ENCODE data around the gene MPRIP.

MPRIP gene

DNA sequence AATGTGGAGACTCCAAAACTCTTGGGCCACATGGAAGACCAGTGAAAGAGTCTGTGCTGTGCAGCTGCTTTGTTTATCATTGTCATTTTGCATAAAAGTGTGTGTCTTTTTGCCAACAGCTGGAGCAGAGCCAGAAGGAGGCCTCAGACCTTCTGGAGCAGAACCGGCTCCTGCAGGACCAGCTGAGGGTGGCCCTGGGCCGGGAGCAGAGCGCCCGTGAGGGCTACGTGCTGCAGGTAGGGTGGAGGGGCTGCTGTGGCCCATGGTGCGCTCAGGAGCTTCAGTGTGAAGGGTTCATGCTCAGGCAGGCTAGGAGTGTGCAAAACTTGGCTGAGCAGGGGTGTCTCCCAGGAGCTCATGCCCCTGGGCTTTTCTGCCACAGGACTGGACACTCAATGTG is 118.9 kb downstream of the MPRIP start:
- TF ChIP-seq, protein P1, sequence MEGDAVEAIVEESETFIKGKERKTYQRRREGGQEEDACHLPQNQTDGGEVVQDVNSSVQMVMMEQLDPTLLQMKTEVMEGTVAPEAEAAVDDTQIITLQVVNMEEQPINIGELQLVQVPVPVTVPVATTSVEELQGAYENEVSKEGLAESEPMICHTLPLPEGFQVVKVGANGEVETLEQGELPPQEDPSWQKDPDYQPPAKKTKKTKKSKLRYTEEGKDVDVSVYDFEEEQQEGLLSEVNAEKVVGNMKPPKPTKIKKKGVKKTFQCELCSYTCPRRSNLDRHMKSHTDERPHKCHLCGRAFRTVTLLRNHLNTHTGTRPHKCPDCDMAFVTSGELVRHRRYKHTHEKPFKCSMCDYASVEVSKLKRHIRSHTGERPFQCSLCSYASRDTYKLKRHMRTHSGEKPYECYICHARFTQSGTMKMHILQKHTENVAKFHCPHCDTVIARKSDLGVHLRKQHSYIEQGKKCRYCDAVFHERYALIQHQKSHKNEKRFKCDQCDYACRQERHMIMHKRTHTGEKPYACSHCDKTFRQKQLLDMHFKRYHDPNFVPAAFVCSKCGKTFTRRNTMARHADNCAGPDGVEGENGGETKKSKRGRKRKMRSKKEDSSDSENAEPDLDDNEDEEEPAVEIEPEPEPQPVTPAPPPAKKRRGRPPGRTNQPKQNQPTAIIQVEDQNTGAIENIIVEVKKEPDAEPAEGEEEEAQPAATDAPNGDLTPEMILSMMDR (conservative IDR thresholded peaks at IDR 0.05; ENCODE audit: low read length) = no peak
- no peak overlapping the region for H3K4me3 ChIP-seq (ENCODE audit: low read length)
- DNase-seq (ENCODE audit: low read depth) = no peak

DNA sequence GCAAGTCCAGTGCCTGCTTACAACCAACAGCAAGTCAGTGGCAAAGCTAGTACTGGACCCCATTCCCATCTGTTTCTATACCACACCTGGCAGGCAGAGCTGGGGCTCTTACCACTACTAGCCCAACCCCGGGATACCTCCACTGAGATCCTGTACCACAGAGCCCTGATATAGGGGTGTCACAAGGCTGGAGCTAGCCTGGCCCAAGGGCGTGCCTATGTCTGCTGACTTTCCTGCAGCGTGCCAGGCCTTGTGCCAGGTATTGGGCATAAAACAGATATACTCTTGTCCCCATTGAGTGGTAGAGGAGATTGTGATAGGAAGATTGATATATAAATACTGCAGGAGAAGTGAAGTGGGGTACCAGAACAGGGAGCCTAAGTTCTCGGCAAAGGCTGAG is 119.5 kb downstream of the MPRIP start:
- no peak overlapping the region for H3K4me3 ChIP-seq (ENCODE audit: low read length)
- TF ChIP-seq, protein P1 (conservative IDR thresholded peaks at IDR 0.05; ENCODE audit: low read length) = no peak
- DNase-seq (ENCODE audit: low read depth) = no peak

DNA sequence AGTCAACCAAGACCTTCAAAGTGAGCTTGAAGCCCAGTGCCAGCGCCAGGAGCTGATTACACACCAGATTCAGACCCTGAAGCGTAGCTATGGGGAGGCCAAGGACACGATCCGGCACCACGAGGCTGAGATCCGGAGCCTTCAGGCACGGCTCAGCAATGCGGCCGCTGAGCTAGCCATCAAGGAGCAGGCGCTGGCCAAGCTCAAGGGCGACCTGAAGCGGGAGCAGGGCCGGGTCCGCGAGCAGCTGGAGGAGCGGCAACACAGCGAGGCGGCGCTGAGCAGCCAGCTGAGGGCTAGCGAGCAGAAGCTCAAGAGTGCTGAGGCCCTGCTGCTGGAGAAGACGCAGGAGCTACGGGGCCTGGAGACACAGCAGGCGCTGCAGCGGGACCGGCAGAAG is 121.9 kb downstream of the MPRIP start:
- DNase-seq (ENCODE audit: low read depth) = no peak
- TF ChIP-seq, protein P1 (conservative IDR thresholded peaks at IDR 0.05; ENCODE audit: low read length) = no peak
- no peak overlapping the region for H3K4me3 ChIP-seq (ENCODE audit: low read length)

DNA sequence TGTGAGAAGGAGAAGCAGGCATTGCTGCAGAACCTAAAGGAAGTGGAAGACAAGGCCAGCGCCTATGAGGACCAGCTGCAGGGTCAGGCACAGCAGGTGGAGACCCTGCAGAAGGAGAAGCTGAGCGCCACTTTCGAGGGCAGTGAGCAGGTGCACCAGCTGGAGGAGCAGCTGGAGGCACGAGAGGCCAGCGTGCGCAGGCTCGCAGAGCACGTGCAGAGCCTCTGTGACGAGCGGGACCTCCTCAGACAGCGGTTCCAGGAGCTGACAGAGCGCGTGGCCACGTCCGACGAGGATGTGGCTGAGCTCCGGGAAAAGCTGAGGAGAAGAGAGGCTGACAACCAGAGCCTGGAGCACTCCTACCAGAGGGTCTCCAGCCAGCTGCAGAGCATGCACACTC is 122.4 kb downstream of the MPRIP start:
- TF ChIP-seq, protein P1 (conservative IDR thresholded peaks at IDR 0.05; ENCODE audit: low read length) = no peak
- DNase-seq (ENCODE audit: low read depth) = no peak

DNA sequence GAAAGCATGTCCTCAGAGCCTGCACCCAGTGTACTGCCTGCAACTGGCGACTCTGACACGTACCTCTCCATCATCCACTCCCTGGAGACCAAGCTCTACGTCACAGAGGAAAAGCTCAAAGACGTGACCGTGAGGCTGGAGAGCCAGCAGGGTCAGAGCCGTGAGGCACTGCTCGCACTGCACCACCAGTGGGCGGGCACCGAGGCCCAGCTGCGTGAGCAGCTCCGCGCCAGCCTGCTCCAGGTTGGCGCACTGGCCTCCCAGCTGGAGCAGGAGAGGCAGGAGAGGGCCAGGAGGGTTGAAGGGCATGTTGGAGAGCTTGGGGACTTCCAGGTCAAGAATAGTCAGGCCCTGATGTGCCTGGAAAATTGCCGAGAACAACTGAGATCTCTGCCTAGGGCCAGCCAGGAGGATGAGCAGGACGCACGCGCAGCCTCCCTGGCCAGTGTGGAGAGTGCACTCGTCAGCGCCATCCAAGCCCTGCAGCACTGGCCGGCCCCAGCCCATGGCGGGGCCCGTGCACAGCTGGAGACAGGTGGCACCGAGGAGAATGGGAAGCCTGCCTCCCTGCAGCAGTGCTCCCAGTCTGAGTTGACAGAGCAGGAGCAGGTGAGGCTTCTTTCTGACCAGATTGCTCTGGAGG is 123.5 kb downstream of the MPRIP start:
- TF ChIP-seq, protein P1 (conservative IDR thresholded peaks at IDR 0.05; ENCODE audit: low read length) = no peak
- H3K4me3 ChIP-seq (ENCODE audit: low read length) = no peak overlapping the region
- no peak for DNase-seq (ENCODE audit: low read depth)

More for the DNA sequence above, 122.4 kb downstream of the MPRIP start:
- no peak overlapping the region for H3K4me3 ChIP-seq (ENCODE audit: low read length)

DNA sequence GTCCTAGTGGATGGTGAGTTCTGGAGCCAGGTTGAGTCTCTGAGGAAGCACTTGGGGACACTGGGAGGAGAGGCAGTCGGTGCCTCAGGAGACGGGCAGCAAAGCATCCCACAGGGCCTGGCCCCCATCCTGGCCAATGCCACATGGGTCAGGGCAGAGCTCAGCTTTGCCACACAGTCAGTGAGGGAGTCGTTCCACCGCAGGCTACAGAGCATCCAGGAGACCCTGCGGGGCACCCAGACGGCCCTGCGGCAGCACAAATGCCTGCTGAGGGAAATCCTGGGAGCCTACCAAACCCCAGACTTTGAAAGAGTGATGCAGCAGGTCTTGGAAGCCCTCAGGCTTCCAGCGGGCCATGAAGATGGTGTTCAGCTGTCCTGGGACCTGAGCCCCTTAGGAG is 124.2 kb downstream of the MPRIP start:
- no peak overlapping the region for H3K4me3 ChIP-seq (ENCODE audit: low read length)
- TF ChIP-seq, protein P1 (conservative IDR thresholded peaks at IDR 0.05; ENCODE audit: low read length) = no peak
- DNase-seq (ENCODE audit: low read depth) = no peak

DNA sequence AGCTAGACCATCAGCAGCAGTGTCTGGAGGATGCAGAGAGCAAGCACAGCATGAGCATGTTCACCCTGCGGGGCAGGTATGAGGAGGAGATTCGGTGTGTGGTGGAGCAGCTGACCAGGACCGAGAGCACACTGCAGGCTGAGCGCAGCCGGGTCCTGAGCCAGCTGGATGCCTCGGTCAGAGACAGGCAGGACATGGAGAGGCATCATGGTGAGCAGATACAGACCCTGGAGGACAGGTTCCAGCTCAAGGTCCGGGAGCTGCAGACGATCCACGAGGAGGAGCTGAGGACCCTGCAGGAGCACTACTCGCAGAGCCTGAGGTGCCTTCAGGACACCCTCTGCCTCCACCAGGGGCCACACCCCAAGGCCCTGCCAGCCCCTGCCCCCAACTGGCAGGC is 125.1 kb downstream of the MPRIP start:
- no peak overlapping the region for H3K4me3 ChIP-seq (ENCODE audit: low read length)
- TF ChIP-seq, protein P1 (conservative IDR thresholded peaks at IDR 0.05; ENCODE audit: low read length) = no peak
- no peak for DNase-seq (ENCODE audit: low read depth)

Measured in AG10803 (cell line).